UCSD-AML1 (cell line): ENCODE results near the gene CDH23.

ENCODE experiments used
- DNase-seq: peaks from one replicate; lab custom pipeline; 2025; ENCODE audit not compliant: unreplicated experiment; lab: John Stamatoyannopoulos, UW

The CDH23 gene

GRCh38 chr10:71512761-71513539 lies 116.2 kb downstream of the CDH23 start:
- DNase-seq, result no peak

GRCh38 chr10:71513540-71513853 lies 116.8 kb downstream of the CDH23 start:
- no peak for DNase-seq

- DNase-seq, result no peak
Observed at GRCh38 chr10:71513936-71514335, 117.2 kb downstream of the CDH23 start.

DNA sequence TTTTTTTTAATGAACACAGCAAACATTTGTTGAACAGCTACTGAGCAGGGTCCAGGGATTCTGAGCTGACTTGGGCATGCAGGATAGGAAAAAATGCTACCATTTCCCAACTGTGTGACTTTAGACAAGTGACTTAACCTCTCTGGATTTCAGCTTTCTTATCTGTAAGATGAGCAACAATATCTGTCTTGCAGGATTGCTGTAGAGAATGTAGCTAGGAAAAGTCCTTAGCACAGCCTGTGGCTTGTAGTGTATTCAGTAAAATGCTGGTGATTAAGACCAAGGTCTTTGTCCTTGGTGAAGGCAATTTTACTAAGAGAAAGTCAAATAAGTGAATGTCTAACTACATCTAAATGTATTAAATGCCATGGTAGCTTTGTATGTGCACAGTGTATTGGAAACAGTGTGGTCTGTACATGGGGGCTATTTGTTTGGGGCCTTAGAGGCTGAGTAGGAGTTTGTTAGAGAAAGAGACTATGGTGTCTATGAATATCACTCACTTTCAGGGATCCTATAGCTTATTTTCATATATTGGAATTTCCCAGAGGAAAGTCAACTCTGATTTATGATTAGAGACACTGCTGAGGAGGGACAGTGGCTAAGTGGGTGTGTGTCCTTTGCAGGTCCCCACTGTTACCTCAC lies 118.9 kb downstream of the CDH23 start:
- DNase-seq, result no peak

DNA sequence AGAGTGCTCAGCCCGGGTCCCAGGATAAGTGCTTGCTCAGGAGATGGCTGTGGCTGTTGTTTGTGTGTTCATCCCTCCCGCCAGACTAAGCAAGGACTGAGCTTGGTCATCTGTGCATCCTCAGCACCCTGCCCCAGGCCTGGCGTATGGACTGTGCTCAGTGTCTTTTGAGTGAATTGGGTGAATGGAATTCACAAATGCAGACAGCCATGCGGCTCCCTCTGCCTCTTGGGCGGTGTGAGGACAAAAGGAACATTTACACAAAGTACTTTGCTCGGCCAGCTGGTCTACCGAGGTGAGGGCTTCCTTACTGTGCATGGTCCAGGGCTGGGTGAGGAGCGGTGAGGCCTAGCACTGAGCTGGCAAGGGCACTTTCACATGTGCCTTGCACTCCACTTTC lies 120.2 kb downstream of the CDH23 start:
- no peak for DNase-seq

GRCh38 chr10:71517298-71518169 lies 120.8 kb downstream of the CDH23 start:
- DNase-seq, result no peak

GRCh38 chr10:71520042-71520441 lies 123.3 kb downstream of the CDH23 start:
- DNase-seq, result no peak

- no peak for DNase-seq
Observed at GRCh38 chr10:71521504-71522441, 125.1 kb downstream of the CDH23 start.

DNA sequence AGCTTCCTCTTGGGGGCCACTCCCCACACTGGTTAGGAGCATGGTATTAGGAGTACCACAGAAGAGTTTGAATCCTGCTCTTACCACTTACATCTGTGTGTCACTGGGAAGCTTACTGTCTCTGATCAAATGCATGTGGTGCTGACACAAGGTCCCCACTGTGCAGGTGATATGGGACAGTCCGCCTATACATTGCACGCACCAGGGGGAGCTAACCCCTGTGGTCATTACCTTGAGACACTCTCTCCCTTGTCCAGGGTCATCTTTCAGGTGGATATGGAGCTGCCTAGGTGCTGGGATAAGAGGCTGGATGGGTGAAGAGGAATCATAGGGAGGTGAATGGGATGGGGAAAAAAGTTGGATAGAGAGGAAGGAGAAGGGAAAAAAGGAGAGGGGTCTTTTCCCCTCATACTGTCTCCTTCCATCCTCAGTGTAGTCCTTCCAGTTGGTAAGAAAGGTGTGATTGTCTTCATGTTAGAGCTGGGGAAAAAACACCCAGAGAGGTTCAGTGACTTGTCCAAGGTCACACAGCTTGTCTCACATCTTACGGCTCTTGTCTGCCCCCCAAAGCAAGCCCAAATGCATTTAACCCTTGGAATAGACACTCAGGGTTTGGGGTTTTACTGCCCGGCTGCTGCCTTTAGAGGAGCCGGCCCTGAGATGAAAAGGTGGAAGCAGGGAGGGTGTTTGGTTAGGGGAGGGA lies 125.9 kb downstream of the CDH23 start:
- no peak for DNase-seq

- no peak for DNase-seq
Observed at GRCh38 chr10:71523756-71524155, 127.0 kb downstream of the CDH23 start.

- DNase-seq, result no peak
Observed at GRCh38 chr10:71525092-71525491, 128.4 kb downstream of the CDH23 start.

DNA sequence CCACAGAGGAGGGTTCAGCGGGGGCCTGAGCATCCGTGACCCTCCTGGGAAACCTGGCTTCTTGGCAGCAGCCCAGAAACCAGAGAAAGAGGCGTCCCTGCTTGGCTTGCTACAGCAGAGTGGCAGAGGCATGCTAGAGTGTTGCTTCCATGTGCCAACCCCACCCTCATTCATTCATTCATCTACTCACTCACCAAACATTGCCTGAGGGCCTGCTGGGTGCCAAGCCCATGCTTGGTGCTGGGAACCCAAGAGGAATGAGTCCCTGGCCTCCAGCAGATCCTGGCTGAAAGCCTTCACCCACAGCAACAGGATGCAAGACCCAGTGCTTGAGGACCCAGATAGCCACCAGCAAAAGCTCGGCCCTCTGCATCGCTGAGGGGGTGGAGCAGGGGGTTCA lies 129.0 kb downstream of the CDH23 start:
- DNase-seq, result no peak

- DNase-seq, result no peak
Observed at GRCh38 chr10:71526653-71527052, 129.9 kb downstream of the CDH23 start.

DNA sequence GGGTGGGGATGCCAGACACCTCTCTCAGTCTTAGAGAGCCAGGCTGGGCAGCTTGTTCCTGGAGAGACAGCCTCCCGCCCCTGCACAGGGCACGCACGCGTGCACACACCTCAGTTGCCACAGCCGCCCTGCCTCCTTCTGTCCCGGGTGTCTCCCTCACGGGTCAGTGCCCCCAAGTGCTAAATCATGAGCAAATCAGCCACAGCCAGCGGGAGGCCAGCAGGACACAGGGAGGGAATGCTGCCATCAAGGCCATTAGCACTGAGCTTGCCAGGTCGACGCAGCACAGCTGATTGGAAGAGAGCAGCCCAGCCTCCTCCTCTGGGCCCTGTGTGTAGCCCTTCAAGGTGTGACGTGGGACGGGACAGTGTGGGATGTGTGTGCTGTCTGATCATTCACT lies 130.4 kb downstream of the CDH23 start:
- no peak for DNase-seq

GRCh38 chr10:71528371-71529206 lies 131.9 kb downstream of the CDH23 start:
- no peak for DNase-seq

GRCh38 chr10:71529207-71529827 lies 132.6 kb downstream of the CDH23 start:
- DNase-seq, result no peak

DNA sequence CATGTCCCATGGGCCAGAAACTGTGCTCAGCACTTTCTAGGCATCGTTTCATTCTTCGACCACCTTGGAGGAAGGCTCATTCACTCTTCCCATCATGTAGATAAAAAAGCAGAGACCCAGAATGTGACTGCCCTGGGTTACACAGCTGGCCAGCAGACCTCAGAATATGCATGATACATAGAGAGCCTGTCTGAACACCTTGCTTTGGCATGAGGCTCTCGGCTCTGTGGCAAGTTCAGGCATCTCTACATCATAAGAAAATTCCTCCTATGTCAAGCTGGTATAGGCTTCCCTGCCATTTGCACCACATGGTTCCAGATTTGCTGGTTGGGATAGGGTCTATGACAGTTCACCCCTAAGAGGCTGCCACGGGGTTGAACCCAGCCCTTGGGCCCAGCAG lies 134.1 kb downstream of the CDH23 start:
- DNase-seq, result no peak

DNA sequence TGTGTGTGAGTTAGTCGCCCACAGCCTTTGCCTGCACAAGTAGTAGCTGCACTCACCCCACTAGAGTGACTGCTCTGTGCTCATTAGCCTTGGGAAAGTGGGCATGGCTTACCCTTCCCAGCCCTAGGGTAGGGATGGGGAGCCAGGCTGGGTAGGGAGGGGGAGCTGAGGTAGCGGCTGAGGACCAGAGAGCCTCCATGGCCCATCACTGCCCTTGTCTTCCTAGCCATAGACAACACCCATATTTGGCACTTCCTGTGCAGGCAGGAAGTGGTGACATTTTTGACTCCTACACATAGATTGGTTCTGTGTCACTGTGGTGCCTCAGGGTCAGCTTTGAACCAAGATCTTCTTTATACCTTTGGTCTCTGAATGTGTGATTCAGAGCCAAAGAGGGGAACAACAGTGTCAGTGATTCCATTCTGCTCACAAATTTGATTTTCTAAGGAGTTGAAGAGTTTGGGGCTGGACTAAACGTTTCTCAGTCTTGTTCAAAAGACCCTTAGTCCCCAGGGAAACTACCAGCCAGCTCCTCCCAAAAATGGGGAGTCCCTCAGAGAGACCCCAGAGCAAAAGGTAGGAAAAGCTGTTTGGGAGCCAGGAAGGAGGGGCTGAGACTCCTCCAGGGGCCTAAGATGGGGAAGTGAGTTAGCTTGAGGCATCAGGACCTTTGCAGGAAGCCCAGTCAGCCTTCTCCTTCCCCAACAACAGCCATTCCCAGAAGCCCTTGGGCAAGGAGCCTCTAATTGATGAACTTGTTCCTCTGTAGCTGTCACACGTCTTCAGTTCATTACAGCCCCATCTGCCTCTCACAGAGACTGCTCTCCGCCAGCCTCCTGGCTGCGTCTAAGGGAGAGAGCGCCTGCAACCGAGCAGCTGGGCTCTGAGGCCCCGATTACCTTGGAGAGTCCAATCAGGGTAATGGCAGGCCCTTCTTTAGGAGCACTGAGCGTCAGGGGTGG lies 135.0 kb downstream of the CDH23 start:
- no peak for DNase-seq
